IMR-90 (cell line): ENCODE results near the gene DNAJB4. TPM values are rescaled to one million over a fixed set of nuclear protein-coding genes. Genes with fewer than 3 reads are reported as not detected.

Source experiments
- ATAC-seq: fragments of 200-7000 bp; cut with Tn5 transposase; 2 replicates; pipeline ENCODE4 v1.9.1; 2020; ENCODE audit warnings: low read depth, mild to moderate bottlenecking, moderate library complexity
- BruUV-seq: library from RNA; stranded (reverse); fragments of 400-500 nt; replicated peaks from 2 replicates; lab custom pipeline; 2021; lab: Mats Ljungman, UMichigan
- CTCF ChIA-PET: fragments of 300-600 bp; formaldehyde crosslinking; extraction: SDS; loops from one replicate; lab custom pipeline; 2021; ENCODE audit warnings: antibody characterized with exemption; lab: Yijun Ruan, JAX
- POLR2A ChIA-PET: fragments of 300-600 bp; sonication (Branson Sonifier 250); formaldehyde crosslinking; loops from one replicate; lab custom pipeline; 2022; ENCODE audit warnings: antibody characterized with exemption; ENCODE audit not compliant: unreplicated experiment; lab: Charles Lee
- DNase-seq: peaks from one replicate; pipeline ENCODE4 v3.0.0; 2013
- H2AFZ ChIP-seq: replicated peaks from 2 replicates; pipeline ENCODE3; 2013; ENCODE audit warnings: low read length, mild to moderate bottlenecking; ENCODE audit not compliant: poor library complexity
- H2AK5ac ChIP-seq: 2 replicates; pipeline ENCODE4 v1.6.1; 2013; ENCODE audit warnings: low read depth, low read length, inconsistent platforms
- H2AK9ac ChIP-seq: replicated peaks from 2 replicates; pipeline ENCODE3; 2013; ENCODE audit warnings: mild to moderate bottlenecking, low read depth, low read length, moderate library complexity; ENCODE audit not compliant: poor library complexity
- H2BK120ac ChIP-seq: 2 replicates; pipeline ENCODE4 v1.6.1; 2013; ENCODE audit warnings: low read depth, low read length, inconsistent platforms
- H2BK15ac ChIP-seq: 3 replicates; pipeline ENCODE4 v1.6.1; 2013; ENCODE audit warnings: low read depth, low read length, inconsistent platforms
- H2BK20ac ChIP-seq: 2 replicates; pipeline ENCODE4 v1.6.1; 2013; ENCODE audit warnings: low read depth, mild to moderate bottlenecking, inconsistent platforms, low read length, moderate library complexity
- H2BK5ac ChIP-seq: 2 replicates; pipeline ENCODE4 v1.6.1; 2013; ENCODE audit warnings: mild to moderate bottlenecking, low read depth, low read length, inconsistent platforms; ENCODE audit not compliant: poor library complexity, severe bottlenecking
- H3K14ac ChIP-seq: replicated peaks from 2 replicates; pipeline ENCODE4 v1.6.1; 2013; ENCODE audit warnings: low read depth, low read length, inconsistent platforms
- H3K18ac ChIP-seq: 2 replicates; pipeline ENCODE4 v1.6.1; 2013; ENCODE audit warnings: low read depth, low read length, control low read depth
- H3K23ac ChIP-seq: 2 replicates; pipeline ENCODE4 v1.6.1; 2013; ENCODE audit warnings: low read depth, low read length, inconsistent platforms
- H3K27ac ChIP-seq: 2 replicates; pipeline ENCODE4 v1.5.1; 2013; ENCODE audit warnings: mild to moderate bottlenecking, control low read depth, low read length; ENCODE audit not compliant: insufficient read depth
- H3K27me3 ChIP-seq: 2 replicates; pipeline ENCODE4 v1.6.1; 2013; ENCODE audit warnings: low read length; ENCODE audit not compliant: control insufficient read depth, insufficient read depth
- H3K36me3 ChIP-seq: 2 replicates; pipeline ENCODE4 v1.6.1; 2013; ENCODE audit warnings: low read length, mixed read lengths; ENCODE audit not compliant: control insufficient read depth, insufficient read depth
- H3K4ac ChIP-seq: 2 replicates; pipeline ENCODE4 v1.6.1; 2013; ENCODE audit warnings: low read depth, low read length, inconsistent platforms
- H3K4me1 ChIP-seq: 2 replicates; pipeline ENCODE4 v1.6.1; 2013; ENCODE audit warnings: low read length, mixed read lengths; ENCODE audit not compliant: control insufficient read depth, insufficient read depth
- H3K4me2 ChIP-seq: 2 replicates; pipeline ENCODE4 v1.6.1; 2013; ENCODE audit warnings: low read depth, mild to moderate bottlenecking, control low read depth, low read length, moderate library complexity
- H3K4me3 ChIP-seq: 2 replicates; pipeline ENCODE4 v1.5.1; 2013; ENCODE audit warnings: low read depth, mild to moderate bottlenecking, control low read depth, low read length, moderate library complexity; ENCODE audit not compliant: insufficient read depth
- H3K56ac ChIP-seq: 2 replicates; pipeline ENCODE4 v1.6.1; 2013; ENCODE audit warnings: low read length, inconsistent platforms; ENCODE audit not compliant: insufficient read depth; ENCODE audit errors: extremely low read depth
- H3K79me1 ChIP-seq, 2 experiments: 2 replicates each; pipeline ENCODE4 v1.6.1; 2013; ENCODE audit warnings: low read length in 2 of 2, inconsistent platforms in 1 of 2, low read depth in 1 of 2
- H3K9ac ChIP-seq: 2 replicates; pipeline ENCODE4 v1.6.1; 2013; ENCODE audit warnings: low read depth, low read length, control low read depth
- H3K9me1 ChIP-seq: 2 replicates; pipeline ENCODE4 v1.6.1; 2013; ENCODE audit warnings: low read length, inconsistent platforms; ENCODE audit not compliant: insufficient read depth
- H3K9me3 ChIP-seq: 2 replicates; pipeline ENCODE4 v1.6.1; 2013; ENCODE audit warnings: low read length; ENCODE audit not compliant: control insufficient read depth, insufficient read depth
- H4K20me1 ChIP-seq: 2 replicates; pipeline ENCODE4 v1.6.1; 2013; ENCODE audit warnings: low read length, inconsistent platforms; ENCODE audit not compliant: insufficient read depth
- H4K5ac ChIP-seq: 2 replicates; pipeline ENCODE4 v1.6.1; 2013; ENCODE audit warnings: mild to moderate bottlenecking, low read depth, low read length, control low read depth
- H4K8ac ChIP-seq, 2 experiments: 2 replicates each; pipeline ENCODE4 v1.6.1; 2013; ENCODE audit warnings: low read depth in 2 of 2, low read length in 2 of 2, control low read depth in 1 of 2, inconsistent platforms in 1 of 2
- H4K91ac ChIP-seq: 2 replicates; pipeline ENCODE4 v1.6.1; 2013; ENCODE audit warnings: low read depth, low read length, inconsistent platforms; ENCODE audit not compliant: insufficient read depth
- BHLHE40 ChIP-seq: fragments of 150-350 bp; IDR thresholded peaks from 2 replicates; pipeline ENCODE4 v1.6.1; 2016; ENCODE audit warnings: mild to moderate bottlenecking, low read depth, low read length
- CEBPB ChIP-seq: IDR thresholded peaks from 2 replicates; pipeline ENCODE4 v1.6.1; 2012; ENCODE audit warnings: low read depth, low read length, improper control_type of control experiment
- CHD1 ChIP-seq: IDR thresholded peaks from 2 replicates; pipeline ENCODE4 v1.6.1; 2012; ENCODE audit warnings: low read depth, low read length, improper control_type of control experiment
- CTCF ChIP-seq: conservative IDR thresholded peaks from 2 replicates; pipeline ENCODE4 v1.5.1; 2012; ENCODE audit warnings: mild to moderate bottlenecking, low read depth, low read length, improper control_type of control experiment
- ELK1 ChIP-seq: fragments of 150-350 bp; IDR thresholded peaks from 2 replicates; pipeline ENCODE4 v1.6.1; 2016; ENCODE audit warnings: low read depth, mild to moderate bottlenecking, low read length, moderate library complexity, borderline replicate concordance
- FOS ChIP-seq: fragments of 150-350 bp; IDR thresholded peaks from 2 replicates; pipeline ENCODE4 v1.6.1; 2016; ENCODE audit warnings: low read depth, low read length
- MAFK ChIP-seq: IDR thresholded peaks from 2 replicates; pipeline ENCODE4 v1.6.1; 2012; ENCODE audit warnings: low read depth, low read length, improper control_type of control experiment
- MAZ ChIP-seq: IDR thresholded peaks from 2 replicates; pipeline ENCODE4 v1.6.1; 2012; ENCODE audit warnings: low read depth, mild to moderate bottlenecking, low read length, improper control_type of control experiment, moderate library complexity, borderline replicate concordance
- MXI1 ChIP-seq: IDR thresholded peaks from 2 replicates; pipeline ENCODE4 v1.6.1; 2012; ENCODE audit warnings: low read depth, mild to moderate bottlenecking, low read length, moderate library complexity, borderline replicate concordance
- NFE2L2 ChIP-seq: fragments of 150-350 bp; IDR thresholded peaks from 2 replicates; pipeline ENCODE4 v1.6.1; 2016; ENCODE audit warnings: low read depth, mild to moderate bottlenecking, low read length
- POLR2A ChIP-seq: IDR thresholded peaks from 2 replicates; pipeline ENCODE4 v1.6.1; 2012; ENCODE audit warnings: mild to moderate bottlenecking, low read depth, low read length
- RAD21 ChIP-seq: IDR thresholded peaks from 2 replicates; pipeline ENCODE4 v1.6.1; 2012; ENCODE audit warnings: low read length, improper control_type of control experiment
- RCOR1 ChIP-seq: IDR thresholded peaks from 2 replicates; pipeline ENCODE4 v1.6.1; 2012; ENCODE audit warnings: mild to moderate bottlenecking, low read length, improper control_type of control experiment; ENCODE audit not compliant: insufficient replicate concordance
- RFX5 ChIP-seq: IDR thresholded peaks from 2 replicates; pipeline ENCODE4 v1.8.0; 2012; ENCODE audit warnings: low read depth, mild to moderate bottlenecking, low read length, moderate library complexity
- SMC3 ChIP-seq: fragments of 150-350 bp; IDR thresholded peaks from 2 replicates; pipeline ENCODE4 v1.6.1; 2016; ENCODE audit warnings: low read depth, mild to moderate bottlenecking, antibody characterized with exemption, low read length, moderate library complexity
- USF2 ChIP-seq: fragments of 150-350 bp; IDR thresholded peaks from 2 replicates; pipeline ENCODE4 v1.6.1; 2017; ENCODE audit warnings: mild to moderate bottlenecking, antibody characterized with exemption, low read length, low read depth
- dilution Hi-C: fragments of 300-500 bp; cut with HindIII; formaldehyde crosslinking; loops from one replicate; pipeline ENCODE4 v1.14.3; 2018; ENCODE audit warnings: low sequenced_read_pairs; ENCODE audit not compliant: unreplicated experiment
- in situ Hi-C: fragments of 300-500 bp; cut with MboI; formaldehyde crosslinking; loops from 3 replicates; pipeline ENCODE4 v1.14.3; 2019; ENCODE audit warnings: low sequenced_read_pairs, inconsistent platforms, mixed read lengths
- intact Hi-C: fragments of 100-400 bp; cut with micrococcal nuclease; formaldehyde crosslinking; loops from 2 replicates; pipeline ENCODE4 v1.10.0; 2022
- polyA plus RNA-seq, 3 experiments: library from polyadenylated mRNA; depleted of rRNA; stranded (reverse); fragments of >200 nt; gene quantifications; 2 replicates each; pipeline ENCODE4 v1.2.3, GENCODE V29; 2012; ENCODE audit warnings: low replicate concordance in 1 of 3
- total RNA-seq: library from RNA; depleted of rRNA; stranded (reverse); fragments of >200 nt; gene quantifications from 2 replicates; pipeline ENCODE4 v1.2.3, GENCODE V29; 2012

DNAJB4 gene
- total and polyA plus RNA-seq, 2 of the 4 experiments (the other 2 are of a cell fraction): 30.6 to 31.0 TPM

GRCh38 chr1:78054559-78054958 lies 49.8 kb downstream of the DNAJB4 start:
- H2AFZ ChIP-seq: no peak overlapping the region
- H3K4me2 ChIP-seq: no peak overlapping the region

More at GRCh38 chr1:78054559-78054958, 49.8 kb downstream of the DNAJB4 start:
- POLR2A ChIA-PET: no interaction called here
- intact Hi-C loops: no loop called here
- TF ChIP-seq MAFK: no peak
- TF ChIP-seq SMC3: no peak
- no peak for TF ChIP-seq CHD1
- TF ChIP-seq ELK1: no peak
- TF ChIP-seq USF2: no peak
- TF ChIP-seq NFE2L2: no peak
- no peak for TF ChIP-seq FOS
- no peak for TF ChIP-seq MXI1
- TF ChIP-seq CEBPB: no peak
- no peak for TF ChIP-seq MAZ
- no peak for TF ChIP-seq CTCF
- no peak for TF ChIP-seq RCOR1
- TF ChIP-seq POLR2A: no peak
- TF ChIP-seq BHLHE40: no peak
- no peak for TF ChIP-seq RFX5
- TF ChIP-seq RAD21: no peak
- Histone ChIP-seq H3K18ac (no peak overlapping the region), H4K91ac (no peak overlapping the region), H3K27ac (no peak overlapping the region), H4K8ac (no peak overlapping the region), H4K5ac (no peak overlapping the region), H3K56ac (no peak overlapping the region), H2AK5ac (no peak overlapping the region), H3K14ac (no peak overlapping the region), H2BK5ac (no peak overlapping the region), H3K9me1 (no peaks in the 10 kb centered on the region), H3K9me3 (no peaks in the 10 kb centered on the region), H4K20me1 (no peaks in the 10 kb centered on the region), H3K9ac (no peak overlapping the region), H2BK120ac (no peak overlapping the region), H2BK20ac (no peak overlapping the region), H2AK9ac (no peak overlapping the region), H3K79me1 (no peaks in the 10 kb centered on the region), H2BK15ac (no peak overlapping the region), H3K36me3 (no peaks in the 10 kb centered on the region), H3K23ac (no peak overlapping the region), H3K4me1 (no peaks in the 10 kb centered on the region), H3K27me3 (no peaks in the 10 kb centered on the region), H3K4ac (no peak overlapping the region), H3K4me3 (no peak overlapping the region)
- CTCF ChIA-PET: no interaction called here
- in situ Hi-C loops: no loop called here
- ATAC-seq (peak; percentile 69), DNase-seq (peak; percentile 58)
- BruUV-seq: no TSS peak
- dilution Hi-C loops: no loop called here
